ENCODE results near the gene RUNDC3A.

RUNDC3A gene

GRCh38 chr17:44308320-44308818 is at the start of gene RUNDC3A:
Gene RUNDC3A, plus strand, starts transcription at chr17:44308601. Its CDS starts 232 bp downstream, at chr17:44308833.
- DNase-seq (ENCODE audit: extremely low read depth in 1 of 2, low read depth in 1 of 2), result peak; percentile 67 to 84

- no peak for DNase-seq (ENCODE audit: extremely low read depth in 1 of 2, low read depth in 1 of 2)
Observed at GRCh38 chr17:44258811-44259351, 49.5 kb upstream of the RUNDC3A start.

GRCh38 chr17:44260296-44260695 is 48.1 kb upstream of the RUNDC3A start:
- no peak for DNase-seq (ENCODE audit: extremely low read depth in 1 of 2, low read depth in 1 of 2)

GRCh38 chr17:44262654-44263225 is 45.7 kb upstream of the RUNDC3A start:
- DNase-seq (ENCODE audit: extremely low read depth in 1 of 2, low read depth in 1 of 2), result no peak

- no peak for DNase-seq (ENCODE audit: extremely low read depth in 1 of 2, low read depth in 1 of 2)
Observed at GRCh38 chr17:44263345-44263902, 45.0 kb upstream of the RUNDC3A start.

DNA sequence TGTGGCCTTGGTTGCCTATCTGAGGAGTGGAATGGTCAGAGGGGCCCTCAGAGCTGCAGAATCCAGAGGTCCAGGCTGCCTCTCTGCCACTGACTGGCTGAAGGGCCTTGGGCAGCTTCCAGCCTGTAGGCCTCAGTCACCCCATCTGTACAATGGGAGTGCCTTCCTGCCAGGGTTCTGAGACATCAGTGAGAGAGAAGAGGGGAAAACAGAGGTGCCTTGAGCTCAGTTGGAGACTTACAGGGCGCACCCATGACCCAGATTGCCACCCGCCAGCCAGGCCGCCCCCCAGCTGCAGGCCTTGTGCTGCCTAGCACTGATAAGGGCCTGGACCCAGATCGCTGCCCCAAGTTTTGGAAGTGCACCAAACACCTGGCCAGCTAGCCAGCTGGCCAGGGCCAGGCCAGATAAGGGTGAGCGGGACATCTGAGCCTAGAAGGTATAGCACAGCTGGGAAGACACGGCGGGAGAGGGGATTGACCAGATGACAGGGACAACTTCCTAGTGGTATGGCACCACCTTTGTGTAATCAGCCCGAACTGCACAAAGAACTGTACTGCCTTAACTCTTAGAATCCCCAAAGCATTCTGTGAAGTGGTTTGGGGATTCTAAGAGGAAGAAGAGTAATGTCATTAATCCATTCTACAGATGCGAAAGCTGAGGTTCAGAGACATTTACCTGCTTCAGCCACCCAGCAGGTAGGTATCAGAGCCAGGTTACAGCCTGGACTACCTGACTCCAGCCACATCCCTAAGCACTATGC is 41.8 kb upstream of the RUNDC3A start:
- no peak for DNase-seq (ENCODE audit: extremely low read depth in 1 of 2, low read depth in 1 of 2)

GRCh38 chr17:44267165-44267455 is 41.3 kb upstream of the RUNDC3A start:
- DNase-seq (ENCODE audit: extremely low read depth in 1 of 2, low read depth in 1 of 2), result no peak

DNA sequence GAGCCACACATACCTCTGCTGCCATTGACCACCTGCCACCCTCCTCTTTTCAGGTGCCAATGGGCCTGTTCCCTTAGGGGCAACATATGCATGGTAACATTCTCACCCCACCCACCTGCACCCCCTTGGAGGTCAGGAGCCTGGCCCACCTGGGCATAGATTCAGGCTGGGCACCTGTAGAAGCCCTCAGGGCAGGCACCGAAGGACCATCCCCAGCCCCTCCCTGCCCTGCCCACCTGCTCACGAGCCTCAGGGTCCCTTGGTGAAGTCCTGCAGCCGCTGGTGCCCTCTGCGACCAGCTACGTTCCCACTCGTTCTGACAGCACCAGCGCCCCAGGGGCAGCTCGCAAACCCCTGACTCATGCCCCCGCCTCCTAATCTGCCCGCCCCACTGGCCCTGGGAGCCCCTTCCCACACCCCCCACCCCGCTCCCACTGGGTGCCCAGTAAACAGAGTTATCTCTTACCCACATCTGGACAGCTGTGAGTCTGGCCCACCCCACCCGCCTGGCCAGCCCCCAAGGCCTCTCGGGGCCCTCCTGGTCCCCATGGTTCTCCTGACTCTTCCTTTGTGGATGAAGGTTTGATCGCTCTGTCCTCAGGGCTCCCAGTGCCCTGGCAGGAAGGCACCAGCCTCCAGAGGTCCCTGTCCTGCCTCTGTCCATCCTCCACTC is 40.4 kb upstream of the RUNDC3A start, which contains the start of gene SLC4A1:
TSS of gene SLC4A1 (minus strand) at position 318 of the 673 bp plus-strand sequence. CDS start 5,269 bp downstream, outside the sequence.
- no peak for DNase-seq (ENCODE audit: extremely low read depth in 1 of 2, low read depth in 1 of 2)

DNA sequence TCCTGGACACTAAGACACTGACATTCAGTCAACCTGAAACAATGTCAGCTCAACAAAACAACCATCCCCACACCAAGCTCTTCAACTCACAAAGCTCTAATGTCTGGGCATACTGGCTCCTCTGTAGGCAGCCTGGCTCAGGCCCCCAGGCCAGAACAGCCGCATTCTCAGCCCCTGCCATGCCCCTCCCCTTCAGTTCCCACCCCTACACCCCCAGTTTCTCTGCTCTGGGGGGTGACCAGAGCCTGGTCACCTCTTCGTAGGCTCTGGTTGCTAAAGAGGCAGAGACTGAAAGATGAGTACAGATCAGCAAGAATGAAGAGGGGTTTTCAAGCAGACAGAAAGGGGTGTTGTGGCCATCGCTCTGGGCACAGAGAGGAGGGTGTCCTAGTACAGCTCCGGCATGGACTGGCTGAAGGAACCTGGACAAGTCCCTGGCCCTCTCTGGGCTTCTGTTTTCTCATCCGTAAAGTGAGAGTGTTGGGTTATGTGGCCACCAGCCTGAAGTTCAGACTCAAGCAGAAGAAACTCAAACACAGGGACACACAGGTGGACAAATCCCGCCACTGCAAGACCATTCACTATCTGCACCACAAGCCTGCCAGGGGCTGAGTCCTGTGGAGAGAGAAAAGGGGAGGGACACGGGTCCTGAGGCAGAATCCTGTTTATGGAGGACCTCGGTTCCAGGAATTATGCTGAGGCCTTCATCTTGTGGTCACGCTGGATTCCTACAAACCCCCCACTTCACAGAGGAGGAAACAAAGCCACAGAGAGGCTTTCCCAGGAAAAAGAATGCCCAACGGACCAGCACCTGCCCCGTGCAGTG is 39.5 kb upstream of the RUNDC3A start:
- DNase-seq (ENCODE audit: extremely low read depth in 1 of 2, low read depth in 1 of 2), result no peak

DNA sequence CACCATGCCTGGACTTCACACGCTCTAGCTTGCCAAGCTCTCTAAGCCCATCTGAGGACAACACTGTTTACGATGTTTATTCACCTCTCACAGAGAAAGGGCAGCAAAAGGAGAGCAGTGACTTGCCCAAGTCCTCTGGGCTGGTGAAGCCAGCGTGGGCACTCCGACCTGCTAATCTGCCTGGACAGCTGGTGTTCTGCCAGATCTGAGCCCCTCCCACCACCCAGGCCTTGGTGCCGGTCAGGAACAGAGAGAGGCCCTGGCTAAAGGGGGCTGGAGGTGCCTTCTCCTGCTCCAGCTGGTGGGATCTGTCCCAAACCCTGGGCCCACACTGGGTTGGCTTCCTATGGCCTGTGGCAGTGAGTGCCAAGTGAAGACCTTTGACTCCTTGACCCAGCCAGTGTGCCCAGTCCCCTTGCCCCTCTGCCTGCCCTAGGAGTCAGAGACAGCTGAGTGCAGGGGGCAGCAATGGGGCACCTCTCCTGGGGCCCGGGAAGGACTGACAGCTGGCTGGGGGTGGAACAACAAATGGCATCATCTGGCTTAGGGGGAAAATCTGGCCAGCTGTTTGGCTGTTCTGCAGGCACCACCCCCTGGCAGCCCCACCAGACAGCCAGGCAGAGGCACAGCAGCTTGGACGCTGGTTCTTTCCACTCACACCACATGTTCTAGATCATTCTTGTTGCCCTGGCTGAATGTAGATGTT is 38.7 kb upstream of the RUNDC3A start:
- DNase-seq (ENCODE audit: extremely low read depth in 1 of 2, low read depth in 1 of 2), result no peak

DNA sequence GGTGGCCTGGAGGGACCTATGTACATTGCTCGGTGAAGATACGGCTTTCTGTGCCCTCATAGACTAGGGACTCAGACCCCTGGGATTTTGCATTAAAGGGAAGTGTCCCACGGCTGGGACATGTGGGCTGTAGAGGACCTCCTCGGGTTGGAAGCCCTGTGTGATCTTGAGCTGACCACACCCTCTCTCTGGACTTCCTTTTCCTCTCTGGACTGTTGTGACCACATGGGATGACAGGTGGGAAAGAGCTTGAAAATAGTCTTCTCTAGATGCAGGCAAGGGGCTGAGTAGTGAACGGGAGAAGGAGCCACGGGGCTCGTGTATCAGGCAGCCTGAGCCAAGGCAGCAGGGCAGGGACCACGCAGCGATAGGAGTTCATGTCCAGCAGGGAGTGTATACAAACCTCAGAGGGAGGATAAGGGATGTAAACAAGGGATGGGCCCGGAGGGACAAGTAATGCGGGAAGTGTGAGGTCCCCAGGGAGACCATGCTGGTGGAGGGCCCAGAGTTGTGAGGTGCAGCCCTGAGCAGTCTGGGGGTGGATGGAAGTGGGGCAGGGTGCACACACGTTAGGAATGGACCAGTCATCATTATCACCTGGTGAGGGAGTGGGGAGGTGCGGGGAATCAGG is 36.0 kb upstream of the RUNDC3A start:
- DNase-seq (ENCODE audit: extremely low read depth in 1 of 2, low read depth in 1 of 2), result no peak

- no peak for DNase-seq (ENCODE audit: extremely low read depth in 1 of 2, low read depth in 1 of 2)
Observed at GRCh38 chr17:44272954-44273353, 35.4 kb upstream of the RUNDC3A start.

DNA sequence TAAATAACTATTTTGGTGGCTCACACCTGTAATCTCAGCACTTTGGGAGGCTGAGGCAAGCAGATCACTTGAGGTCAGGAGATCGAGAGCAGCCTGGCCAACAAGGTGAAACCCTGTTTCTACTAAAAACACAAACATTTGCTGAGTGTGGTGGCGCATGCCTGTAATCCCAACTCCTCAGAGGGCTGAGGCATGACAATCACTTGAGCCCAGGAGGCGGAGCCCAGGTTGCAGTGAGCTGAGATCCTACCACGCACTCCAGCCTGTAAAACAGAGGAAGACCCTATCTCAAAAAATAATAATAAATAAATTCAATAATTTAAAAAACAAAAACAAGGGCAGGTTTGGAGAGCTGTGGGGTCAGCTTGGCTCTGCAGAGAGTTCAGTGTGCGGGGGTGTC is 34.8 kb upstream of the RUNDC3A start:
- no peak for DNase-seq (ENCODE audit: extremely low read depth in 1 of 2, low read depth in 1 of 2)

DNA sequence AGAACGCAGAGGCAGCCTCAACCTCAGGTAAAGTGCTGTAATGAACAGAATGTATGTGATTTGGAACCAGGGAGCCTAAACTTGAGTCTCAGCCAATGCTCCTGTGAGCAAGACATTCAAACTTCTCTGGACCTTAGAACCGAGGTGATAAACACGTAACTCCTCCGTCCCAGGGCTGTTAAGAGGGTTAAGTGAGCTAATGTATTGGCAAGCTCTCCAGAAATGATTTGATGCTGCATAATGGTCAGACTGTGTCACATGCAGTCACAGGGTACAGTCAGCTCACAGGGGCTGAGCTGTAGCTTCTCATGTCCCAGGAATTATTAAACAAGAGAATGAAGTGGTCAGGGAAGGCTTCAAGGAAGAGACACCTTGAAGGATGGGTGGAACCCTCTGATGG is 30.4 kb upstream of the RUNDC3A start:
- DNase-seq (ENCODE audit: extremely low read depth in 1 of 2, low read depth in 1 of 2), result no peak

- no peak for DNase-seq (ENCODE audit: extremely low read depth in 1 of 2, low read depth in 1 of 2)
Observed at GRCh38 chr17:44279346-44279665, 29.1 kb upstream of the RUNDC3A start.

DNA sequence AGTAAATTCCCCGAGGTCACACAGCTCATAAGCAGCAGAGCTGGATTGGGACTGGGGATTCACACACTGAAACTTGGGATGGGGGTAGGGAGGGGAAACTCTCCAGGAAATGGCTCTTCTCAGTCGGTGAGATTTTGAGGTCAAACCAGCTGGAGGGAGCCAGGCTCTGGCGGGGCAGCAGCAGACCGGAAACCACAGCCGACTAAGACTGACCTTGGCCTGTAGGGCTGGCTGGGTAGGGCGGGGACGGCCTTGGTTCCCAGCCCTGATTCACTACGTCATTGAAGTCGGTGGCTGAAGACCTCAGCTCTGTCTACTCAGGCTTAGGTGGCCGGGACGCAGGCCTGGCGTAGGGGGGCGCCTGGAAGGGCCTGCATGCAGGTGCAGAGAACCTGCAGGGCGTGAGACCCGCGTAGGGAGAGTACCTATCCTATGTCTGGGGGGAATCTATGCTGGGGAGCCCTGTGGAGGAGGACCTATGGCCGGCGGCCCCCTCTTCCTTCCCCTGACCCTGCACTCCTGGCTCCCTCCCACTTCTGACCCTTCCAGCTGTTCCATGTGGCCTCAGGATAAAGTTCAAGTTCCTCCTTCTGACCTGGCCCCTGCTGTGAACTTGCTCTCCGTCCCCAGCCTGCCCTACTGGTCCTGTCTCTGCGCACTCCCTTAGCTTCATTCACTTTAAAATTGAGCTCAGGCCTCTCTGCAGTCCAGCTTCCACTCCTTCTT is 28.6 kb upstream of the RUNDC3A start:
- DNase-seq (ENCODE audit: extremely low read depth in 1 of 2, low read depth in 1 of 2), result no peak

DNA sequence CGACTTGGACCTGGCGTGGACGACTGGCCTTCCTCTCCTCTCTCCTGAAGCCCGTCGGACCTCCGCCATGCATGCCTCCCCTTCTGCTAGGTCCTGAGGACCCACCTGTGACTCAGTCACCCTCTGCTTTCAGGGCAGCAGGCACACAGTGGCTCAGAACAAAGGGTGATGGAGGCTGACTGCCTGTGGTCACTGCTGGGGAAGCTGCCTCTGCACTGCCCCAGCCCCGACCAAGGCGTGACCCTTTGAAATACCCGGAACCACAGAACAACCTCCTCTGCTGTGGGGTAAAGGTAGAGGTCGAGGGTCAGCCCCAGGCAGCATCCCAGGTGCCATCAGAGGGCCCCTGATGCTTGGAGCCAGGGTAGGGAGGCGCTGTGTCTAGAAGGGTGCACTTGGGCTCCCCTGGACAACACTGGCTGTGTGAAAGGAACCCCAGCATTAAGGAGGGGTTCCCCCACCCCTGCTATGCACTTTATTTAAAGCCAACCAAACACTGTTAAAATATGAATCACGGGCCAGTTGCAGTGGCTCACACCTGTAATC is 27.9 kb upstream of the RUNDC3A start:
- DNase-seq (ENCODE audit: extremely low read depth in 1 of 2, low read depth in 1 of 2), result no peak

- no peak for DNase-seq (ENCODE audit: extremely low read depth in 1 of 2, low read depth in 1 of 2)
Observed at GRCh38 chr17:44281570-44281969, 26.8 kb upstream of the RUNDC3A start.

DNA sequence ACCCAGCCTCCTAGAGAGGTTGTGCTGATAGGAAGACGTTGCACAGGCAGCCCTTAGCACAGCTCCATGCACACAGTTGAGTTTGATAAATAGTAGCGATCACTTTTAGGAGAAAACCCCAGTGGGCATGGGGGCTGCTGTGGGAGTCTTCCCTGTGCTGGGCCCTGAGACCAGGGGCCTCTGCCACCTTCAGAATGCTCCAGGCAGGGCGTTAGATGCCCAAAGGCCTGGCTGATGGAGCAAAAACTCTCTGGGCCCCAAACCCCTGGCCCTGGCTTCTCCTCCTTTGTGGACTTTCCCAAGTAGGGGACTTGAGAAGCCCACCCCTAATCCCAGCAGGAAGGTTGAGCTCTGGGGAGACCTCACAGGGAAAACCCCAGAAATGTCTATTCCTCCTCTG is 26.1 kb upstream of the RUNDC3A start:
- no peak for DNase-seq (ENCODE audit: extremely low read depth in 1 of 2, low read depth in 1 of 2)

All from activated CD8-positive, alpha-beta memory T cell treated with anti-CD3 and anti-CD28 coated beads for 1 hour (primary cell).